Endodermal cell (in vitro differentiated cells): ENCODE results near the gene POLR3GL. TPM values are rescaled to one million over a fixed set of nuclear protein-coding genes. Genes with fewer than 3 reads are reported as not detected.
"Not testable (repeated sequence)": the region's sequence is repeated elsewhere in the genome, so short reads cannot be mapped to it uniquely, and the experiment has no call there.

Experiments used
- DNase-seq: peaks from one replicate; pipeline ENCODE4 v3.0.0-alpha.2; 2017
- H3K27ac ChIP-seq: 2 replicates; pipeline ENCODE4 v1.5.1; 2013; ENCODE audit warnings: mild to moderate bottlenecking, low read depth, low read length, moderate library complexity
- H3K27me3 ChIP-seq: 2 replicates; pipeline ENCODE4 v1.6.1; 2013; ENCODE audit warnings: mild to moderate bottlenecking, low read length, moderate library complexity; ENCODE audit not compliant: insufficient read depth, control insufficient read depth, poor library complexity, severe bottlenecking
- H3K36me3 ChIP-seq: 2 replicates; pipeline ENCODE4 v1.7.0; 2013; ENCODE audit warnings: mild to moderate bottlenecking, low read length, moderate library complexity; ENCODE audit not compliant: control insufficient read depth, insufficient read depth
- H3K4me1 ChIP-seq: one replicate; pipeline ENCODE4 v1.7.0; 2013; ENCODE audit warnings: low read length; ENCODE audit not compliant: control insufficient read depth, insufficient read depth
- H3K4me3 ChIP-seq: 2 replicates; pipeline ENCODE4 v1.5.1; 2013; ENCODE audit warnings: mild to moderate bottlenecking, low read length, moderate library complexity
- H3K9ac ChIP-seq: 2 replicates; pipeline ENCODE4 v1.6.1; 2013; ENCODE audit warnings: mild to moderate bottlenecking, low read length, moderate library complexity; ENCODE audit not compliant: poor library complexity, severe bottlenecking; ENCODE audit errors: extremely low read depth
- H3K9me3 ChIP-seq: 2 replicates; pipeline ENCODE4 v1.6.1; 2013; ENCODE audit warnings: mild to moderate bottlenecking, low read length, moderate library complexity; ENCODE audit not compliant: control insufficient read depth
- H3K27ac Mint-ChIP-seq: 2 replicates; pipeline ENCODE4 v1.8.0; 2020; ENCODE audit warnings: mixed read lengths
- H3K27me3 Mint-ChIP-seq: 2 replicates; pipeline ENCODE4 v1.8.0; 2021; ENCODE audit warnings: mild to moderate bottlenecking, mixed read lengths; ENCODE audit not compliant: insufficient read depth
- H3K36me3 Mint-ChIP-seq: 2 replicates; pipeline ENCODE4 v1.8.0; 2020; ENCODE audit warnings: low read depth, mixed read lengths
- H3K4me1 Mint-ChIP-seq: 2 replicates; pipeline ENCODE4 v1.8.0; 2020; ENCODE audit warnings: mixed read lengths
- H3K4me3 Mint-ChIP-seq: 2 replicates; pipeline ENCODE4 v1.8.0; 2020; ENCODE audit warnings: mild to moderate bottlenecking, moderate library complexity, mixed read lengths
- H3K9me3 Mint-ChIP-seq: 2 replicates; pipeline ENCODE4 v1.8.0; 2020; ENCODE audit warnings: mild to moderate bottlenecking, mixed read lengths
- CTCF ChIP-seq: fragments of 200-600 bp; sonication (generic); conservative IDR thresholded peaks from 2 replicates; pipeline ENCODE4 v1.5.0; 2021; ENCODE audit warnings: antibody characterized with exemption, mild to moderate bottlenecking
- WGBS, 2 experiments: methylation state at CpG; one replicate each; pipeline versions ENCODE4 v1.1.5 to v1.1.7; 2013; ENCODE audit warnings: missing lambda C conversion rate in 2 of 2, mixed read lengths in 1 of 2; ENCODE audit not compliant: insufficient coverage in 1 of 2, insufficient read length in 1 of 2; 5-methylcytosine and 5-hydroxymethylcytosine counted together
- total RNA-seq, 2 donors: library from RNA; stranded (reverse); fragmentation: NEBNext Ultra II Directional in 1 of 2; extraction: Animal tissue kit (Norgen Biotek cat#: 25700) in 1 of 2; gene quantifications; 2 replicates in 1 of 2; 3 replicates in 1 of 2; pipeline ENCODE4 v1.2.1, GENCODE V29; 2021

POLR3GL gene
- total RNA-seq, 2 donors from 2014 or later, result 10.2 to 13.8 TPM

DNA sequence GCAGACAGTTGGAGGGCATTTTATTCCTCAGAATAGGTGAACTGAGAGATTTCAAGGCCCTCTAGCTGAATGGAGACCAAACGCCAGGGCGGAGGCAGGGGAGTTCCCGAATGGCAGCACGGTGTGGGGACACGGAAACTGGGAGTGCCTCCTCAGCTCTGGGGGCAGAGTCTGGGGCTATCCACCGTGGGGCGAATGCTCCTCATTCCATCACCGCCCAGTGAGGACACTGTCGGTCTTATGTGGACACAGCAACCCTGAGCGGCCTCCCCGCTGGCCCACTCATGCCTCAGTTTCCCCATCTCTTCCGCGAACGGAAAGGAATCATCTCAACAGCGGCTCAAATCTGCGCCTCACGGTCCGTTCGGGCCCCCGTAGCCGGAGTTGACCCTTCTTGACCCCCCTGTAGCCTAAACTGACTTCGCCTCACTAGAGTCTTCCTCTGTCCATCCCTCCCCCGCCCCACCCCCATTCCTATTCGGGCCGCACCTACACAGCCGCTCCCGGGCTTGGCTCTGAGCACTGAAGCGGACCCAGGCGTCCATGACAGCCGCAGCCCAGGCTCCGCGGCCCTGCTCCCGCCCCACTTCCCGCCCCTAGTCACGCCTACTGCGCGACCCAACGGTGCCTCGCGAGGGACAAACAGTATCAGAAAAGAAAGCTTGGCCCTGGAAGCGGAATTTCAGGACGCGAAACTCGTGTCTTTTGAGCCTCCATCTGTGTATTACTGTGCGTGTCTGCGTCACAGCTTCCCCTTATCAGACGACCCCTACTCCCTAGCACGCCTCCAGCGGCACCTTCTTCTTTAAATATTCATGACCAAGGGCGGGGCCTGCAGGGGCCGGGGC, 46.1 kb upstream of the POLR3GL start, which contains the start of gene PEX11B:
PEX11B (minus strand) TSS at position 574 of the 848 bp plus-strand sequence; CDS start at position 545, 29 bp downstream.
- Histone ChIP-seq H3K27ac (peak within 1 kb of the TSS; percentile 43), H3K36me3 (peaks cover 37% of the 10 kb centered on the region), H3K4me3 (peak within 1 kb of the TSS; percentile 85), H3K9me3 (no peaks in the 10 kb centered on the region), H3K4me1 (peaks cover 8% of the 10 kb centered on the region), H3K27me3 (no peaks in the 10 kb centered on the region), H3K9ac (peak within 1 kb of the TSS; percentile 52)
- TF ChIP-seq CTCF, result no peak
- H3K27me3 Mint-ChIP-seq, result no peaks in the 10 kb centered on the region
- WGBS, 2 experiments, result 3 to 6% methylated on average over 10 to 51 of the region's 51 CpGs
- peaks cover 26% of the 10 kb centered on the region for H3K36me3 Mint-ChIP-seq
- peak; percentile 95 for DNase-seq
- H3K9me3 Mint-ChIP-seq, result no peaks in the 10 kb centered on the region
- peak within 1 kb of the TSS; percentile 83 for H3K4me3 Mint-ChIP-seq
- H3K27ac Mint-ChIP-seq, result peak within 1 kb of the TSS; percentile 94
- H3K4me1 Mint-ChIP-seq, result peaks cover 24% of the 10 kb centered on the region

GRCh38 chr1:145918992-145919939, 45.2 kb upstream of the POLR3GL start:
- no peak for TF ChIP-seq CTCF
- Mint-ChIP-seq H3K36me3 (peaks cover 26% of the 10 kb centered on the region), H3K27me3 (no peaks in the 10 kb centered on the region), H3K9me3 (no peaks in the 10 kb centered on the region), H3K4me1 (peaks cover 24% of the 10 kb centered on the region), H3K4me3 (peak overlapping the region; percentile 83), H3K27ac (peak overlapping the region; percentile 94)
- Histone ChIP-seq H3K9me3 (no peaks in the 10 kb centered on the region), H3K27me3 (no peaks in the 10 kb centered on the region), H3K36me3 (peaks cover 39% of the 10 kb centered on the region), H3K9ac (peak overlapping the region; percentile 52), H3K27ac (no peak overlapping the region), H3K4me3 (peak overlapping the region; percentile 85), H3K4me1 (peaks cover 8% of the 10 kb centered on the region)
- WGBS, 2 experiments, result 11 to 12% methylated on average over 19 to 33 of the region's 33 CpGs
- peak; percentile 87 for DNase-seq

- Histone ChIP-seq H3K36me3 (peaks cover 33% of the 10 kb centered on the region), H3K4me3 (peak overlapping the region; percentile 85)
- DNase-seq, H3K9me3 Mint-ChIP-seq, H3K9ac ChIP-seq, H3K4me1 ChIP-seq, H3K27me3 ChIP-seq, H3K9me3 ChIP-seq, H3K27ac Mint-ChIP-seq, H3K27ac ChIP-seq, H3K27me3 Mint-ChIP-seq: not testable (repeated sequence)
- Mint-ChIP-seq H3K36me3 (peaks cover 20% of the 10 kb centered on the region), H3K4me3 (peak overlapping the region; percentile 83), H3K4me1 (peaks cover 24% of the 10 kb centered on the region)
- WGBS, 2 experiments, result no CpG with 5 or more reads among the region's 4 CpGs
Measured at GRCh38 chr1:145920297-145920696, 44.2 kb upstream of the POLR3GL start.
